ENCODE results near the gene MRPS14.
A peak's percentile ranks its signal among the peaks of the same experiment; 100 is the strongest.

The MRPS14 gene

DNA sequence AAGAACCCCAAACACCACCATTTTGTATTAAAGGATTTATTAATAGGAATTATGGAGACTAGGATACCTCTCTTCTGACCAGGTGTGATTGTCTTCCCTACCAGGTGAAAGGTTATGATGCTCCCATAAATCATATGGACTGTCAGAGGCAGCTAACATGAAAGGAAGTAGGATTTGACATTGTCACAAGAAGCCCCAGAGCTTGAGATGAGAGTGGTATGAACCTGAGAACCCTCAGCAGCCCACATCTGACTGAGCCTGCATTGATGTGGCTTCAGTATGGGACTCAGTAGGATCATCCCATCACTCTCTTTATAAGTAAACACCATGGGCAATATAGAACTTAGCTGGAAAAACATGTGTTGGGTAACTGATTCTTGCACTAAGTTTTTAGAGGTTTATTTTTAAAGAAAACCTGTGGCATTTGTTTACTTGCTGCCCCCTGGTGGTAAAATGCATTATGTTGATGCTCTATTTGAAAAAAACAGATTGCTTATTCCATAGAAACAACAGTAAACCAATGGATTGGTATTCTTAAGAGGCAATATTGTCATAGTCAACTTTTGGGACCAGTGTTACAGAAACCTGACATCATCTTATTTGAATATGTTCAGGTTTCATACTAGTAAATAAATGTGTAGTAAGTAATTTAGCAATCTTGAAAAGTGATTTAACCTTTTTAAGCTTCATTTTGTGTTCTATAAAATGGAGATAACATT lies 40.1 kb downstream of the MRPS14 start:
- no peak for DNase-seq

- DNase-seq, result no peak
Observed at GRCh38 chr1:174976436-174977108, 46.7 kb downstream of the MRPS14 start.

DNA sequence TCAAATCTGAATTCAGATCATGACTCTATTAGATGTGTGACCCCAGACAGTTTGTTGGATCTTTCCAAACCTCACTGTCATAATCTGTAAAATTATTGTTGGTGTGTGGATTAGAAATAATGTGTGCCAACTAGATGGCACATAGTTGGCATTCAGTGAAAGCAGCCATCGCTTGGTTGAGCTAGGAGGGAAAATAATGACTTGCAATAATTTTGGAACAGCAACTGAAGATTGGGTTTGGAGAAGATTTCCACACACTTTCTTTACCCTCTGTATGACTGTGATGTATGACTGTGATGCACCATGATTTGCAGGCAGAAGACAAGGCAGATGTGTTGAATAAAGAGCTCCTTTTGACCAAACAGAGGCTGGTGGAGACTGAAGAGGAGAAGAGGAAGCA lies 47.5 kb downstream of the MRPS14 start:
- DNase-seq, result no peak

- DNase-seq, result no peak
Observed at GRCh38 chr1:174974711-174975119, 48.5 kb downstream of the MRPS14 start.

DNA sequence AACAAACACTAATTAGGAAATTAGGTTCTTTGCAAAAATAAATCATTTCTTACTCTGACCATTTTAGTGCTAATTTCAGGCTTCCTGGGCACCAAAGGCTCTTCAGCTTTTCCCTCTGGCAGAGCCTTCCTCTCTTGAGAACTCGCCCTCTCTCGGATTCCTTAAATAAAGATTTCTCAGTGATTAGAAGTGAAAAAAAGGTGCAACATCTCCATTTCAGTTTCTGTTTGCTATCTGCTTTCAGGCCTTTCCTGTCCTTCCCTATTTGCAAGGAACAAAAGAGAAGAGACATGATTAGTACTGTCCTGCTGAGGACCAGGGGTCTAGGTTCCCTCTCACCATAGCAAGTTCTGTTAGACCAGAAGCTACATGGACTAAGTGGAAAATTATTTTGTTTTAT lies 51.3 kb downstream of the MRPS14 start:
- DNase-seq, result no peak

GRCh38 chr1:174971466-174971865 lies 51.8 kb downstream of the MRPS14 start:
- DNase-seq, result no peak

GRCh38 chr1:174969977-174970376 lies 53.2 kb downstream of the MRPS14 start:
- no peak for DNase-seq

GRCh38 chr1:174968750-174969244 lies 54.4 kb downstream of the MRPS14 start:
- no peak for DNase-seq

GRCh38 chr1:174967845-174968705 lies 55.1 kb downstream of the MRPS14 start:
- no peak for DNase-seq

GRCh38 chr1:174966008-174966572 lies 57.1 kb downstream of the MRPS14 start:
- no peak for DNase-seq

GRCh38 chr1:174965362-174966007 lies 57.7 kb downstream of the MRPS14 start:
- no peak for DNase-seq

DNA sequence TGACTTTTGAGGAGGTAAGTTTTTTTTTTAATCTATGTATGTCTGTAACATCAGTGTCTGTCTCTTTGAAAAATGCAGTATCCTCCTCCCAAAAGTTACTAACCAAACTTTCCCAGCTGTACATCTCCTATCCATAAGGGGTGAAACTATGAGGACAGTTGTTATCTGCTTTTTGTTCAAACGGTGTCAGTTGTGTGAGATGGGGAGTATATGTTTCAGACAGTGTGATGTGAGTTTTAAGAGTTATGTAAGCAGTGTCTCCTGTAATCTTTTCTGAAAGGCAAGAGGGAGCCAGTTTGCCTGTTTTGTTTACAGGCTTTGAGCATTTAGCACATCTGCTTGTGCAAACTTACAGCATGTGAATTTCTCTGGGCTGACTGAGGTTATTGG lies 58.3 kb downstream of the MRPS14 start:
- no peak for DNase-seq

GRCh38 chr1:174964261-174964971 lies 58.8 kb downstream of the MRPS14 start:
- peak; percentile 91 for DNase-seq

- DNase-seq, result no peak
Observed at GRCh38 chr1:174963529-174964125, 59.6 kb downstream of the MRPS14 start.
